ENCODE measurements around the gene IDH1. TPM values are rescaled to one million over a fixed set of nuclear protein-coding genes. Genes with fewer than 3 reads are reported as not detected.

Gene IDH1
- total and polyA plus RNA-seq, 10 of the 15 experiments (the other 5 are each of a cell fraction or from before 2014, with no cell fraction given) = 39.0 to 114 (median 55.0) TPM

- TF ChIP-seq SREBF2 (IDR thresholded peaks at IDR 0.05; ENCODE audit: low read length) (no peak), CHD4 (IDR thresholded peaks at IDR 0.05) (no peak), ZBED1 (IDR thresholded peaks at IDR 0.05; ENCODE audit: borderline replicate concordance) (peak; percentile 68; the same call in 1 of the 2 replicates), RAD21 (IDR thresholded peaks at IDR 0.05; ENCODE audit: insufficient read depth, low read depth, low read length) (no peak; the same call in 1 of the 2 replicates), SIX5 (IDR thresholded peaks at IDR 0.05; ENCODE audit: low read depth, low read length, severe bottlenecking) (no peak), WRNIP1 (IDR thresholded peaks at IDR 0.05; ENCODE audit: borderline replicate concordance, low read depth, low read length) (no peak), CBX3 (IDR thresholded peaks at IDR 0.05; ENCODE audit: borderline replicate concordance, low read depth) (no peak), KLF5 (IDR thresholded peaks at IDR 0.05; ENCODE audit: partially characterized antibody) (no peak), IRF5 (IDR thresholded peaks at IDR 0.05; ENCODE audit: borderline replicate concordance) (peak; percentile 40; the same call in 1 of the 2 replicates)
Measured at GRCh38 chr2:208265801-208266552, 11.1 kb upstream of the IDH1 start, which contains the start of gene PIKFYVE (continued).

GRCh38 chr2:208265371-208265800 lies 10.5 kb upstream of the IDH1 start:
- peak overlapping the region; percentile 91 for H2AFZ ChIP-seq (ENCODE audit: control insufficient read depth, low read depth, low read length)
- H3K27ac ChIP-seq (ENCODE audit: control insufficient read depth, insufficient read depth) = peak overlapping the region; percentile 93
- no peaks in the 10 kb centered on the region for H3K36me3 ChIP-seq (ENCODE audit: control insufficient read depth in 2 of 2, insufficient read depth in 2 of 2, low read length in 1 of 2)
- no peaks in the 10 kb centered on the region for H3K27me3 ChIP-seq (replicated peaks in 1 of 2; ENCODE audit: control insufficient read depth in 2 of 2, insufficient read depth in 2 of 2, low read length in 1 of 2)
- POLR2A ChIA-PET = interaction anchor here (0.5 to 5.7 kb wide), 10 partner anchors 10 to 639 kb away, joined by 3 to 68 read pairs (median 3); partner anchors contain the start of gene IDH1
- FAIRE-seq = peak; percentile 64
- peaks cover 8% of the 10 kb centered on the region for H3K4me1 ChIP-seq (ENCODE audit: control insufficient read depth, insufficient read depth, low read length)
- CTCF ChIA-PET = interaction anchor here (1.0 to 6.2 kb wide), 5 partner anchors 9 to 92 kb away, joined by 3 to 69 read pairs (median 4); partner anchors contain the start of gene IDH1
- intact Hi-C loops (cut with micrococcal nuclease; ENCODE audit: unreplicated experiment) = loop anchor here (1.0 to 10.0 kb wide), 3 partner anchors 10 to 731 kb away; partner anchors contain the start of gene IDH1
- peak overlapping the region; percentile 86 for H3K9ac ChIP-seq (ENCODE audit: control insufficient read depth, insufficient read depth, low read length)
- in situ Hi-C loops (cut with MboI) = no loop called here
- H3K9me3 ChIP-seq (replicated peaks; ENCODE audit: control insufficient read depth, insufficient read depth, low read length) = no peaks in the 10 kb centered on the region
- H3K4me3 ChIP-seq = peak overlapping the region; percentile 66
- no peaks in the 10 kb centered on the region for H4K20me1 ChIP-seq (ENCODE audit: control insufficient read depth, insufficient read depth)
- ATAC-seq = peak; percentile 71
- peak overlapping the region; percentile 79 for H3K4me2 ChIP-seq (ENCODE audit: control insufficient read depth, insufficient read depth)
- WGBS (ENCODE audit: insufficient coverage, insufficient replicate concordance, low lambda C conversion rate, missing lambda C conversion rate) = under 1% methylated on average over 9 of the region's 9 CpGs
- no peak for DNase-seq (ENCODE audit: low read depth, low spot score)
- SMC1A ChIA-PET (ENCODE audit: uncharacterized antibody, unreplicated experiment) = interaction anchor here (0.7 to 8.9 kb wide), 9 partner anchors 10 to 101 kb away, joined by 3 to 77 read pairs (median 5); partner anchors contain the start of gene IDH1
- H3K79me2 ChIP-seq (ENCODE audit: control insufficient read depth, insufficient read depth, low read length) = peaks cover 39% of the 10 kb centered on the region
- TSS peak; percentile 95 for BruUV-seq (replicated peaks)
- RAD21 ChIA-PET (ENCODE audit: unreplicated experiment) = interaction anchor here (0.9 to 5.3 kb wide), 9 partner anchors 8 to 90 kb away, joined by 3 to 43 read pairs (median 4); partner anchors contain the start of gene IDH1
- 0 out of 2 replicates have a peak, but pooled peaks have one; percentile 19 for TF ChIP-seq MXI1 (IDR thresholded peaks at IDR 0.05; ENCODE audit: low read depth, low read length)
- no peak for TF ChIP-seq MTA3 (IDR thresholded peaks at IDR 0.05; ENCODE audit: borderline replicate concordance, low read length)
- TF ChIP-seq SP1 (IDR thresholded peaks at IDR 0.05; ENCODE audit: low read depth, low read length) = no peak
- peak; percentile 83 for TF ChIP-seq ZBTB40 (IDR thresholded peaks at IDR 0.05; ENCODE audit: borderline replicate concordance)
- TF ChIP-seq BMI1 (IDR thresholded peaks at IDR 0.05; ENCODE audit: borderline replicate concordance) = no peak
- no peak for TF ChIP-seq EP300 (IDR thresholded peaks at IDR 0.05; ENCODE audit: borderline replicate concordance in 1 of 2, control insufficient read depth in 1 of 2, low read depth in 2 of 2, low read length in 2 of 2)
- no peak for TF ChIP-seq ZNF217 (IDR thresholded peaks at IDR 0.05)
